Stimulated activated CD4-positive, alpha-beta T cell treated with anti-CD3 and anti-CD28 coated beads, Interleukin-1b, Interleukin-23, amount 100 ng/mL, for 48 hours (primary cell): Measurements from ENCODE around the gene AKAP6.

Source experiments
- DNase-seq: peaks from one replicate; pipeline ENCODE4 v3.0.0-alpha.2; 2020

The AKAP6 gene, protein sequence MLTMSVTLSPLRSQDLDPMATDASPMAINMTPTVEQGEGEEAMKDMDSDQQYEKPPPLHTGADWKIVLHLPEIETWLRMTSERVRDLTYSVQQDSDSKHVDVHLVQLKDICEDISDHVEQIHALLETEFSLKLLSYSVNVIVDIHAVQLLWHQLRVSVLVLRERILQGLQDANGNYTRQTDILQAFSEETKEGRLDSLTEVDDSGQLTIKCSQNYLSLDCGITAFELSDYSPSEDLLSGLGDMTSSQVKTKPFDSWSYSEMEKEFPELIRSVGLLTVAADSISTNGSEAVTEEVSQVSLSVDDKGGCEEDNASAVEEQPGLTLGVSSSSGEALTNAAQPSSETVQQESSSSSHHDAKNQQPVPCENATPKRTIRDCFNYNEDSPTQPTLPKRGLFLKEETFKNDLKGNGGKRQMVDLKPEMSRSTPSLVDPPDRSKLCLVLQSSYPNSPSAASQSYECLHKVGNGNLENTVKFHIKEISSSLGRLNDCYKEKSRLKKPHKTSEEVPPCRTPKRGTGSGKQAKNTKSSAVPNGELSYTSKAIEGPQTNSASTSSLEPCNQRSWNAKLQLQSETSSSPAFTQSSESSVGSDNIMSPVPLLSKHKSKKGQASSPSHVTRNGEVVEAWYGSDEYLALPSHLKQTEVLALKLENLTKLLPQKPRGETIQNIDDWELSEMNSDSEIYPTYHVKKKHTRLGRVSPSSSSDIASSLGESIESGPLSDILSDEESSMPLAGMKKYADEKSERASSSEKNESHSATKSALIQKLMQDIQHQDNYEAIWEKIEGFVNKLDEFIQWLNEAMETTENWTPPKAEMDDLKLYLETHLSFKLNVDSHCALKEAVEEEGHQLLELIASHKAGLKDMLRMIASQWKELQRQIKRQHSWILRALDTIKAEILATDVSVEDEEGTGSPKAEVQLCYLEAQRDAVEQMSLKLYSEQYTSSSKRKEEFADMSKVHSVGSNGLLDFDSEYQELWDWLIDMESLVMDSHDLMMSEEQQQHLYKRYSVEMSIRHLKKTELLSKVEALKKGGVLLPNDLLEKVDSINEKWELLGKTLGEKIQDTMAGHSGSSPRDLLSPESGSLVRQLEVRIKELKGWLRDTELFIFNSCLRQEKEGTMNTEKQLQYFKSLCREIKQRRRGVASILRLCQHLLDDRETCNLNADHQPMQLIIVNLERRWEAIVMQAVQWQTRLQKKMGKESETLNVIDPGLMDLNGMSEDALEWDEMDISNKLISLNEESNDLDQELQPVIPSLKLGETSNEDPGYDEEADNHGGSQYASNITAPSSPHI (N-terminal part only)

DNA sequence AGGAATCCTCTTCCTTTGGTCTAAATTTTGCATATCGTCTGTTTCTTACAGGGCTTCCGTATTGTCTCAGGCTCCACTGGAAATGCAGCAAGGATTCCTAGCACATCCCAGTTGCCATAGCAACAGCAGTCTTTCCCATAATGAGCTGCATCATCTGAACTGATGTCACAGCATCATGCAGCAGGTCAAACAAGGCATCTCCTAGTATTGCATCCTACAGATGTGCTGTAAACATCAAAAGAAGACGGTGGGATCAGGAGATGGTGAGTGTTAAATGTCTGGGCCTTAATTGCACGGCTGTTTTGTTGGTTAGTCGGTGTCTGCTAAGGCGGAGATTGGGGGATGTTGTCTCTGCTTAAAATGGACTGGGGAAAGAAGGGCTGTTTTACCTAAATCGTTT, at the start of gene AKAP6:
Gene AKAP6 (plus strand): TSS at position 153 of the 400 bp plus-strand sequence. CDS start 104,196 bp downstream, outside the sequence.
- no peak for DNase-seq

DNA sequence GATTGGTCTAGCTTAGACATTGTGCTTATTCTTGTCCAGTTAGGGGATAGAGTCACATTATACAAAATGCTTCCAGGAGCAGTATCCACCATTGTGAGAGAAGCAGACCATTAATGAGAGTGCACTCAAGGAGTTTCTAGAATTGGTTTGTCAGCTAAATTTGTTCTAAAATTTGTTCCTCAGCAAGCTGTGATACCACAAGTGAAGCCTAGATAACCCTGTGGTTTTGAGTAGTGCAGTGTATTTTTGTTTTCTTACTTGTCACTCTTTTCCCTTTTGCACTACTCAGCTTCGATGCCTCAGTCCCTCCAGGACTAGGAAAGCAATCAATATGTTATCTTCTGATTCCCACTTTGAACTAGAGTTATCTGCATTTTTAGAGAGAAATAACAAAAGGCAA, 42.5 kb upstream of the AKAP6 start:
- DNase-seq = no peak

DNA sequence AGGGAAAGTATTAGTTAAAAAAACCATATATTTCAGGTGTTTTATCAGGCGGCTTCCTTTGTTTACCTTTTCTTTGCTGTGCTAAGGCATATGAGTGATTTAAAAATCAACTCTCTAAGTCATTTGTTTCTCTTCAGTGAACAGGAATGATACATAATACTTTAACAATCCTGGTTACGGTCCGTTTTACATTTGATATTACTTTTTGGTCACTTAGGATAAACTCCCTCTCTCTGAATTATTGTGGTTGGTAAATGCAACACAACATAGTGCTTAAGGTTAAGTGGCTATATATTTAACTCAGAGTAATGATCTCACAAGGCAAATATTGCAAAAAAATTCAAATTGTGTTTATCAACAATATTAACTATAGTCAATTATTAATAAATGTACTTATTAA, 32.7 kb upstream of the AKAP6 start:
- DNase-seq = no peak

DNA sequence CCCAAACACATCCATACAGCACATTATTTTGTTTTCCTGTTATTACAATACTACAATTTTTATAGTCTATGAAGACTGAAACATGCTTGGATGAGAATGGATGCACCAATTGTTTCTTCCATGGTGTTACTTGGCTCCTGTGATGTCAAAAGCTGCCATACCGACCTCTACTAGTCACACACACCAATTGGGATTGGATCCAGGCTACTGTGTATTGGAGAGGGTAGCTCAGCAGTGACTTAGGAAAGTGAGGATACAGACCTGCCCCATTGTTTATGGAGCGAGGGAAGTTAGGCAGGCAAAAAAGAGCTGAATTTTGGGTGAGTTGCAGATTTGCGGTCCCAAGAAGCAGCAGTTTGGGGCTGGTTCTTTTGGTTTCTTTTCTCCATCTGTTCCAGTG, 30.8 kb upstream of the AKAP6 start:
- DNase-seq = no peak

DNA sequence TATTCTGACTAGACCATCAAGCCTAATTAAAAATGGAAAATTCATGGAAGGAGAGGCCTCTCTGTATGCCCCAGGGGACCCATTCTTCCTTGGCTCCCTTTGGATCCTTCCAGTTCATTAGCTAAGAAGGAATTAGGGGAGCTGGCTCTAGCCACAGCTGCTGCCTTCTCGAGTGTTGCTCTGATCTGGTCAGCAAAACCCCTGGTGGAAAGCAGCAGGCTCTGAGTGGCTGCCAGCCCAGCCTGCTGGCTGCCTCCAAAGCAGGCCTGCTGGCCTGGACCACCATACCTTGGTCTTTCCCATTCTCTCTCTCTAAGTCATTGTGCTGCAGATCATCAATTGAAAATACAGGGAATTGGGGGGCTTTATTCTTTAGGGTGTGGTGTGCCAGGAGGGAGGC, 29.0 kb upstream of the AKAP6 start:
- no peak for DNase-seq

DNA sequence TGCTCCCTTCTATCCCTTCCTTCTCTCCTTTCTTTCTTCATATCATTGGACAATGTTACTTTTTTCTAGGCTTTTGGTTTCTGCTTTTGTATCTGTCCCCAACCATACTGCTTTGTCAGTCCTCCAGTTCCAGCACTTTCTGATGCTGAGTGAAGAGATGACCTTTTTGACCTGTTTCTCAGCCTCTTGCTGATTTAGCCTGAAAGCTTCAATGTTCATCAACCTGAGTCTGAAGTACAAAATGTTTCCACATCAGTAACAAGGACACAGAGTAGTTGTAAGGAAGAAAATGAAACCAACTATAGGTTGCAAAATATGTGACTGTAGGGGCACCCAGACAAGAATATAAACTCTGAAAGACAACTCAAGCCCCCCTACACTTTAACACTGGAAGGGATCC, 25.2 kb upstream of the AKAP6 start:
- no peak for DNase-seq

DNA sequence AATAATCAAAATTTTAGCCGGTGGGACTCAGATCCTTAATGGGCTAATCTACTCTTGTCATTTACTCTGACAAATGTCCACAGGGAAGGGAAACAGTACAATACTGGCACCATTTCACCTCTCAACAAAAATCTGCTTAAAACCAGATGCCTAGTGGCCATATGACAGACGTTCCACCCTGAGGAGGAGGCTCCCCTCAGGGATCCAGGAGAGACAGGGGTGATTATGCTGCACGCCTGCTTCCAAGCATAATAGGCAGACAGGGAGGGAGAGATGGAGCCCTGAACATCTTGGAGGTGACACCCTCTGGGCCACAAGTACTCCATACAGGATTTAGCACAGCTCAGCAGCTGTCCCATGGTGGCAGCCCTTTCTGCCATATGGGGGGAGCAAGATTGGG, 24.8 kb upstream of the AKAP6 start:
- DNase-seq = no peak

DNA sequence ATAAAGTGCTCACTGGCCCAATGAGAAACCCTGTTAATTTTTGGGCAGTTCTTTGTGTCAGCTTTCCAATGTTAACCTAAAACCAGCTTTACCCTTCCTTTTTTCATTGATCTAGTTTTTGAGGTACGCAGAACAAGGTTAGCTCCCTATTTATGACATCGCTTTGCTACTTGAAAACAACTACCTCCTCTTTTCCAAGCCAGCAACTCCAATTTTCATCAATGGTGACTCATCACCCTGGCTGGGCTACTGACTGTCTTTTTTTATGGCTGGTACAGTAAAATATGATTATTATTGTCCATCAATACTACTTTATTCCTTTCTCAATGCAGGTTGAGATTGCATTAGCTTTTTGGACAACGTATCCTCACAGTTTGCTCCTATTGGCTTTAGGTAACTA, 22.5 kb upstream of the AKAP6 start:
- no peak for DNase-seq

DNA sequence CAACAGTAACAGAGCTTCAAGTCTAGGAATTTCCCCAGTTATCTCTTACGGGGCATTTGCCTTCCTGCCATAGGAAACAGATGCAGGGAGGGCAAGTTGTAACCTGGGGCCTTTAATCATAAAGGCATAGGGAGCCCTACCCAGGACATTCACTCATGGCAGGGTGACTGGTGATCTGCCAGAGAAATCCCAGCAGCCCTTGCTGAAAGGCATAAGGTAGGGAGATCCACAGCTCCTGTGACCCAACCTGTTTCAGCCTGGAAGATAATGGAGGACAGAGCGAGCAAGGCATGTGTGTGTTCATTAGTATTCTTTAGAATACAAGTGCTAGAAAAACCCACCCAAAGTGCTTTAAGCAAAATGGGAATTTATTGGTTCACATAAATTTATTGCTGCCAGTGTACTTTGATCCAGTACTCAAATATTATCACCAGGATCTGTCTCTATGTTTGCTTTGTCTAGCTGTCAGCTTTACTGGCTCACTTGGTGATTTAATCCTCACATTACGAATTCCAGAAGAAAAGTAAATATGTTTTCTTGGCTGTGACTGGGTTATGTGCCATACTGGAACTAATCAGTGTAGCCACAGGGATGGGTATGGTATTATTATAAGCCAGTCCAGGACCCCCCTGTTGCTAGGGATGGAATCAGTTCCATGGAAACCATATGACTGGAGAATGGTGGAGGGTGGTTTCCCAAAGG, 21.1 kb upstream of the AKAP6 start:
- no peak for DNase-seq

DNA sequence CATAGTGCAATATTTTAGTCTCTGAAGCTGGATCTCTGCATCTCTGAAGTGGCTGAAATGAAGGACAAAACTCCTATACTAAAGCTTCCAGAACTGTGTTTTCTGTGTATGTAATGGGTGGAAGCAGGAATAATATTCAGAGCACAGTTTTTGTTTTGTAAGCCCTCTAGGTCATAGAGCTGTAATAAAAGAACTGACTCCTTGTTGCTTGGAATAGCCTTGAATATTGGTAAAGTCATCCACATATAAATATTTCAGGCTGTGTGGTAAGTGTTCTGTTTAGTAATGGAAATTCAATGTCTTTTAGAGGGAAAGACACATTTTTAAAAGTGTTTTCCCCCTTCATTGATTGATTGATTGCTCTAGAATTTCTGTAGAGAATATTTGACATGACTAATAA, 18.2 kb upstream of the AKAP6 start:
- no peak for DNase-seq

DNA sequence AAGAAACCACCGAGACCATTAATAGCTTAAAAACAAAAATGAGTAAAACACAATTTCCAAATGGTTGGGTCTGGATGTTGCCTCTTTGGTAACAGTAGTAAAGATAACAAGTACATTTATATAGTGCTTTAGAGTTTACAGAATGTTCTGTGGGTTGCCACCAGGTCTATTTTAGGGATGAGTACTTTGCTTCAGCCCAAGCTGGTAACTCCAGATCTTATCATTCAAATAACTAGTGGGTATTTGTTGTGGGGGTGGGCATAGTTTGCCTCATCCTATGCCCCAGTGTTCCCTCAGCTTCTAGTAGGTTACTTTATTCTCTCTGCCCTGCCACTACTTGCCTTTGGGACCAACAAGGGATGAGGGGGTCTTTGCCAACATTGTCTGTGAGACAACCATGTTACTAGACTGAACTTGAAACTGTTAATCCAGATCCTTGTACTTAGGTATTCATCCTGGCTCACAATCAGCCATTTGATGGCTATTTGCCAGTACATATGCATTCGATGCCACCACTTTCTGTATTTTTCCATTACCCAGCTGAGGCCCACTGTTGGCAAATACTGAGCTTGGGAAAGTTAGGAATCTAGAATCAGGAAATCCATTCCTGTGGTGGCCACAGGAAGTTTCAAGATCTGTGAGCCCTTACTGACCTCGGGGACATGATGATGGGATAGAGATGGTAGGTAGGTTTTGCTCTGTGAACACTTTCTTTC, 17.6 kb upstream of the AKAP6 start:
- no peak for DNase-seq

DNA sequence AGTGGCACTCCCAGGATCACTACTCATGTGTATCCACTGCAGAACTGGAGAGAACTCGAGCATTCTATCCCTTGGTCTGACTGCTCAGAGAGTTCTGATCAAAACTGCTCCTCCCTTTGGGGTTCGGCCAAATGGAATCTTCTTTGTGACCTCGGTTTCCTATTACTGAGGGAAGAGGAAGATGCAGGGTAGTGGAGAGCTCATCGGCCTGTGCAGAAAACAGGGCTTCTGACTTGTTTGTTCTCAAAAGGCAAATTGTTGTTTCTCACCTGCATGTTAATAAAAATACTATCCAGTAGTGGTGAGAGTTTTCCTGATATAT, 17.1 kb upstream of the AKAP6 start:
- no peak for DNase-seq

DNA sequence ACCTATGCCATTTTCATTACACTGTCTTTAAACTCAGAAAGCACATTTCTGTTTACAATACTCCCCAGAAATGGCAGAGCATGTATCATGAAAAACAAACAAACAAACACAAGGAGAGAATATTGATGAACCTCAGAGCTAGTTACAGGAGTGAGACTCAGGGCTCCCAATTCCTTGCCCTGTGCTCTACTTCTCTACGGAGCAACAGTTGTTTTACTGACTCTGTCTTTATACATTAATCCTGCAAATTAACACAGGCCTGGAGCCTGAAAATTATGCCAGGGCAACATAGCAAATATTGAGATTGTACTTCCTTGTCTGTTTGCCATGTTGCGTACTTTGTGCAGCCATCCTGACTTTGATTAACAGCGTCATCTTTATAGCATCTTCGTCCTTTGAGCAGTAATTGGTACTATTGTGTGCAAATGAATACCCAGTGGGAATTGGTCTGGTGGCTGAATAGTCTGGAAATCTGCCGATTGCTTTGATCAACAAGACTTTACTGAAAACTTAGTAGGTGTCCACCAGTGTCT, 15.2 kb upstream of the AKAP6 start:
- DNase-seq = no peak

DNA sequence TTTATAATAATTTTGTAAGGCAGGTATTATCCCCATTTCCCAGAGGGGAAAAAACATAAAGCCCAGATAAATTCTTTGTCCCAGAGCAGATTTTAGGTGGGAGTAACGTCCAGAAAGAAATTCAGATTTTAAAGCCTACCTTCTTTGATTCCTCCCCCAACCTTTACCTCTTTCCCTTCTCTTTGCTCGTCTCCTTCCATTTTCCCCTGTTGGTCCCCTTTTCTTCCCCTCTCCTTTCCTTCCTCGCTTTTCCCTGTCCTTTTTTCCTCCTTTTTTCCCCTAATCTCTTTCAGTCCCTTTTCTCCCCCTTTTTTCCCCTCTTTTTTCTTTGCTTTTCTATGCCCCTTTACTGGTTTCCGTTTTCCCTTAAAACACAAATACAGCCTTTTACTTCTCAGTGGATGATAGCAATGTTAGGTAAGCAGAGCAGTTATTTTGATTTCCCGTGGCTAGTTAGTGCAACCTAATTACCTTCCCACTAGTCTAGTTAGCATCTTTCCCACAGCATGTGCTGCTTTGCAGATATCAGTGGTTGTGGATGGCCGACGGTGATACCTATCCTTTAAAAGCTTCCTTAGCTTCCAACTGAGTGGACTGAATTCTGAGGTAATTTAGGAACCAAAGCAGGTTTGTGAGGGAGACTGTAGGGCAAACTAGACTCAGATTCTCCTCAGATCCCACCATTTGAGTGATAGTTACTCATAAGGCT, 10.9 kb upstream of the AKAP6 start:
- no peak for DNase-seq

DNA sequence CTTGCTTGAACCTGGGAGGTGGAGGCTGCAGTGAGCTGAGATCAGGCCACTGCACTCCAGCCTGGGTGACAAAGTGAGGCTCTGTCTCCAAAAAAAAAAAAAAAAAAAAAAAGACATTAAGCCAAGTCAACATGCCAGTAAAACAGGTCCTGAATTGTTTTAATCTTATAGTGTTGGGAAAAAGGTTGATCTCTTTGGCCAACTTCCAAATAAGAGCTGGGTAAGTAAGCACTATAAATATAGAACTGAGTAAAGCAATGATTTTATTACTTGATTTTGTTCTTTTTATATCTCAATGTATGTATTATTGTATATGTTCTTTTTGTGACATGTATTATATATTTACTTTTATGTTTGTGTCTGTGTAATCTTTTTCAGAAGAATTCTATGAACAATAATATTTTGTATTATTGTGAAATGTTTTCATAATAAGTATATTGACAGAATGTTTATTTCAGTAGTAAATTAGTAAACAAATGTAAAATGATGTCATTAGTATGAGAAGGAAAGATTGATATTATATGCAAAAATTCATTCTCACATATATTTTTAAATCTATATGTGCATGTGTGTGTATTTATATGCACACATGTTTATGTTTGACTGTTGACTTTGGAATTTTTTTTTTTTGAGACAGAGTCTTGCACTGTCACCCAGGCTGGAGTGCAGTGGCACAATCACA, 9.6 kb upstream of the AKAP6 start:
- DNase-seq = no peak

DNA sequence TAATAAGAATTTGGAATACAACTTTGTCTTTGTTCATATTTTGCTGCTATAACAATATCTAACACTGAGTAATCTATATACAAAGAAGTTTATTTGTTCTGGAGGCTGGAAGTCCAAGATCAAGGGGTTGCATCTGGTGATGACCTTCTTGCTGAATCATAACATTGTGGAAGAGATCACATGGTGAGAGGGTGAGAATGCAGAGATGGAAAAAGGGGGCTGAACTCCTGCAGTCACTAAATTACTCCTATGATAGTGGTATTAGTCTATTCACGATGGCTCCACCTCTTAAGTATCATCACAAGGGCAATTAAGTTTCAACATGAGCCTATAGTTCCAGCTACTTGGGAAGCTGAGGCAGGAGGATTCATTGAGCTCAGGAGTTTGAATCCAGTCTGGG, 4.5 kb upstream of the AKAP6 start:
- no peak for DNase-seq

DNA sequence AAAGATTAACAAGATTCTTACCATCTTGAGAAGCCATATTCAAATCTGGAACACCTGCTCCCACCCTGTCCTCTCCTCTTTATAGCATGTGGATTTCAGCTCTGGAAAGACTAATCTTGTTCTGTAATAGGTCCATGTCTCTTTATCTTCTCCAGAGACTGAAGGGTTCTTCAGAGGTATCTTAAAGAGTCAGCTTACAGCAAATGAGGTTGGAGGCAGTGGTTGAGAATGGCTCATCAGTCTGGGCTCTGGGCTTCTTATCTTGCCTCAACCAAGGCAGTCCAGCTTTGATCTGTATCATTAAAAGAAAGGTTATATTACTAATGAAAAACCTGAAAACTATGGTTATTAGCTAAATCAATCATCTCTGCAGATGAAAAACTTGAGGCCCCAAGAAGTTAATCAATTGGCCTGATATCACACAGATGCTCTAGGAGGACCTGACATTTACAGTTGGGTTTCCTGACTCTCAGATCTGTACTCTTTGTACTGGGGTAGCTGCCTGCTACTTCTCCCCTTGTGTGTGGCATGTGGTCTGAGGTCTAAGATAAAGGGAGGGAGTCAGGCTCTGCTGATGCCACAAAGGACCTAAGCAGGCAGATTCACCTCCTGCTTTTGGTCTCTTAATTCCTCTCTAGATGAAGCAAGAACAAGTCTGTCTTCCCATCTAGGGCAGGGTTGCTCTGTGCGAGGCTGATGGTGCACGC, 1.7 kb upstream of the AKAP6 start:
- DNase-seq = no peak

DNA sequence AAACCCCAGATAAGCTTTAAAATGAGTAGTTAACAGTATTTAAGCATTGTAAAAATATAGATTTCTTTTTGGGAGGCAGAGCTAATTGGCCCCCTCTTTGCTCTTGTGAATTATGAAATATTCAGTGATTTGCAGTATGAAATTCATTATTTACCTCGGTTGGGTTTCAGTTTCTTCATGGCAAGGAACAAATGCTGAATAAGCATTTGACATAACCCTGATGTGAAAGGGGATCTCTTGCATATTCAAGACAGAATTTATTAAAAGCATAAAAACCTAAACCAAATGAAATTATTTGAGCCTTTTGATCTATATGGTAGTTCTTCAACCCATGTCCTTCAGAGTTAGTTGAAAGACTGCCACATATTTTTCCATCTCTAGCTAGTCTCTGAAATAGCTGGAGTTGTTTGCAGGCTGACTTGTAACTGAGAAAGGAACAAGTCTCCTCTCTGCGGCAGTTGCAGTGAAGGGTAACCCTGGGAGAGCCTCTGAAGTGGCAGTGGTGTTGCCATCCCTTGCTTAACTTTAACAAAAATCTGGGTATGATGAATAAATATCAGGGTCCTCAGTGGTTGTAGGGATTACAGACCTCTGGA, 690 bp downstream of the AKAP6 start:
- DNase-seq = no peak

DNA sequence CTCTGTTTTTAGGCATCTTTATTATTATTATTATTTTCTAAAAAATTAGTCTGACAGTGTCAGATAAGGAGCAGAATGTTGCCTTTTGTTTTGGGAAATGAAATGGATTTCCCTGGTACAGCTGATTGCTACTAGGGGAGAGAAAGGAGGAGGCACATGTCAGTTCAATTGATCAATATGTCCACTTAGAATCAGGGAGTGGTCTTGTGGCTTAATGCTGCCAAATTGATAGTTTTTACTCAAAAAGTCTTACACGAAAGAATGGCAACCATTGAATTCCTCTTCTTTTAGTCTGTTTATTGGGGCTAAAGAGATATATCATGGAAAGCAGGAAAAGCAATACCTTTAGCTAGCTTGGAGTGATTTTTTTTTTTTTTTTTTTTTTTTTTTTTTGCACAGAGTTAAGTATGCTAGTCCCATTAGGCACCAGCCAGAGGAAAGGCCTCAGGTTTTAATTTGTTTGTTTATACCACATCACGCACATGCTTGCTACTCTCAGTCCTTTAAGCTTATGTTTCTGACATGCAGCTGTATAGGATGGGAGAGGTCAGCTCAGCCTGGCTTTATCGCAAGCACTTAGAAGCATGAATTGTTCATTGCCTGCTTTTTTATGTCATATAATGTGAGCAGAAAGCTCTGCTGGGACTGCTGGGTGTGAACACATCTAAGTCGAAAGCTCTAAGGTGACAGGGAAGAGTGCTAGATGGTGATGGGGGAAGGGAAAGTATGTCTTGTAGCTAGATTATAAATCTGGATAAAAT, 1.4 kb downstream of the AKAP6 start:
- DNase-seq = no peak
